HG02885 (cell line): Measurements from ENCODE around the gene RPN1.
"Not testable (repeated sequence)": the region's sequence is repeated elsewhere in the genome, so short reads cannot be mapped to it uniquely, and the experiment has no call there.

Experiments used
- ATAC-seq: cut with Tn5 transposase; IDR thresholded peaks from one replicate; pipeline ENCODE4 v1.9.1; 2021; ENCODE audit warnings: mild to moderate bottlenecking; ENCODE audit not compliant: unreplicated experiment, poor library complexity

Gene RPN1

GRCh38 chr3:128650096-128651050 lies at the start of gene RPN1:
Gene RPN1 (minus strand): TSS chr3:128650818. CDS start chr3:128650800, 18 bp downstream.
- peak; percentile 95 for ATAC-seq

GRCh38 chr3:128698211-128699047 lies 47.8 kb upstream of the RPN1 start:
- ATAC-seq: no peak

GRCh38 chr3:128697341-128697740 lies 46.7 kb upstream of the RPN1 start:
- no peak for ATAC-seq

GRCh38 chr3:128693696-128694095 lies 43.1 kb upstream of the RPN1 start:
- no peak for ATAC-seq

GRCh38 chr3:128689060-128689459 lies 38.4 kb upstream of the RPN1 start:
- ATAC-seq: no peak

GRCh38 chr3:128686465-128686864 lies 35.8 kb upstream of the RPN1 start:
- no peak for ATAC-seq

- no peak for ATAC-seq
Measured at GRCh38 chr3:128684986-128685726, 34.5 kb upstream of the RPN1 start.

GRCh38 chr3:128683957-128684356 lies 33.3 kb upstream of the RPN1 start:
- ATAC-seq: no peak

- no peak for ATAC-seq
Measured at GRCh38 chr3:128681369-128681829, 30.8 kb upstream of the RPN1 start.

- peak; percentile 96 for ATAC-seq
Measured at GRCh38 chr3:128680603-128681368, 30.2 kb upstream of the RPN1 start.

GRCh38 chr3:128679338-128679737 lies 28.7 kb upstream of the RPN1 start:
- no peak for ATAC-seq

GRCh38 chr3:128675802-128676201 lies 25.2 kb upstream of the RPN1 start:
- ATAC-seq: not testable (repeated sequence)

- ATAC-seq: no peak
Measured at GRCh38 chr3:128674161-128674784, 23.7 kb upstream of the RPN1 start.

- ATAC-seq: no peak
Measured at GRCh38 chr3:128667641-128668040, 17.0 kb upstream of the RPN1 start.

- ATAC-seq: no peak
Measured at GRCh38 chr3:128665362-128666021, 14.9 kb upstream of the RPN1 start.

GRCh38 chr3:128663151-128663550 lies 12.5 kb upstream of the RPN1 start:
- no peak for ATAC-seq

GRCh38 chr3:128655531-128655930 lies 4.9 kb upstream of the RPN1 start:
- ATAC-seq: no peak

- not testable (repeated sequence) for ATAC-seq
Measured at GRCh38 chr3:128653993-128654805, 3.6 kb upstream of the RPN1 start.
